ACHN (cell line): ENCODE results near the gene DENND6B.
A peak's percentile ranks its signal among the peaks of the same experiment; 100 is the strongest.

ENCODE experiments used
- DNase-seq: peaks from one replicate; pipeline ENCODE4 v3.0.0-alpha.2; 2015
- in situ Hi-C: cut with HindIII; loops from 2 replicates; pipeline ENCODE4 v1.10.0; 2017; ENCODE audit warnings: low sequenced_read_pairs, low pct_ligation_motif_present, low pct_unique_long_range_greater_than_20kb

Gene DENND6B

GRCh38 chr22:50296658-50297490, 29.9 kb downstream of the DENND6B start:
- no peak for DNase-seq
- in situ Hi-C loops, result no loop called here

DNA sequence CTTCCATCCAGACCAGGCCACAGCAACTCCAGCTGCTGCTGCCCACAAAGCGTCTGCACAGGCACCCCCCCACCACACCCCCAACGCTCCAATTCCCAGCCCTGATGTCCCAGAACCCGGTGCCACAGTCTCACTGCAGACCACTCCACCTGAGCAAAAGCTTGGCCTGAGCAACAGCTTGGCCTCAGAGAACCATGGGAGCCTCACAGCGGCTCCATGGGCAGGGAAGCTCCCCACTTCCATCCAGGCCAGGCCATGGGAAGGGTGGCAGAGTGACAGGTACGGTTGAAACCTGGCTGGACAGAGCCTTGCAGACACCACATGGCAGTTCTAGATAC, 32.5 kb downstream of the DENND6B start:
- in situ Hi-C loops, result no loop called here
- no peak for DNase-seq

- peak; percentile 80 for DNase-seq
- in situ Hi-C loops, result no loop called here
Measured at GRCh38 chr22:50293441-50294318, 33.1 kb downstream of the DENND6B start.

- in situ Hi-C loops, result no loop called here
- peak; percentile 49 for DNase-seq
Measured at GRCh38 chr22:50292643-50293440, 34.0 kb downstream of the DENND6B start.

- no peak for DNase-seq
Measured at GRCh38 chr22:50289942-50290630, 36.7 kb downstream of the DENND6B start.

DNA sequence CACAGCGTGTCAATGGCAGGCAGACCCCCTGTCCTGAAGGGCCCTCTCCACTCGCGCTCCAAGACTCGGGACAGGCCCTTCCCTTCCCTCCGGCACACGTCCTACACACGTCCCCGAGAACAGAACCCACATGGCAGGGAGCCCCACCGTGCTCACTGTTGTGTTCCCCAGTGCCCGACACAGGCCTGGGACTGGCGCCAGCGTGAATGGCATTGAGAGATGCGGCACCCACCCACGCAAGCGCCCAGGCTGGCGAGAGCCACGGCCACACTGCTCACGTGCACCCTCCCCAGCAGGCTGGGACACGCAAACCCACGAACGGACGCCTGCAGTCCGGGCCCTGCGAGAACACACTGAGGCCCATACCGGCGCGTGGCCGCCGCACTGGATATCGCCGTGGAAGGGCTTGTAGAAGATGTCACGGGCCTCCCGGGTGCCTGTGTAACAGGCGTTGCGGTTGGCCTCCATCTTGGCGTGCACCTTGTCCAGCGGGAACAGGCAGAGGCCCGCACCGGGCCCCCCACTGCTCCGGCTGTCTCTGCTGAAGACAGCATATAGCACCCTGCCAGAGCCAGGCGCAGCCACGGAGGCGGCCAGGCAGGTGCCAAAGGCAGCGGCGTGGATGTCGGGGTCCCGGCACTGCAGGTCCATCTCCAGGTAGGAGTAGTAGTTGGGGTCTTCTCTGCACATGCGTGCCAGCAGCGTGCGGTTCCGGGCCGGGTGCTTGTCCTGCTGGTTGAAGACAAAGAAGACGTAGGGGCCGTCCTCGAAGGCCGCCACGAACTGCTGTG, 37.5 kb downstream of the DENND6B start:
- no peak for DNase-seq
- in situ Hi-C loops, result no loop called here

More at GRCh38 chr22:50289942-50290630, 36.7 kb downstream of the DENND6B start:
- in situ Hi-C loops, result no loop called here

GRCh38 chr22:50287731-50288130, 39.1 kb downstream of the DENND6B start:
- no peak for DNase-seq
- in situ Hi-C loops, result no loop called here

- in situ Hi-C loops, result no loop called here
- DNase-seq, result no peak
Measured at GRCh38 chr22:50286701-50287318, 40.0 kb downstream of the DENND6B start.

- in situ Hi-C loops, result no loop called here
- DNase-seq, result no peak
Measured at GRCh38 chr22:50286275-50286674, 40.5 kb downstream of the DENND6B start.

DNA sequence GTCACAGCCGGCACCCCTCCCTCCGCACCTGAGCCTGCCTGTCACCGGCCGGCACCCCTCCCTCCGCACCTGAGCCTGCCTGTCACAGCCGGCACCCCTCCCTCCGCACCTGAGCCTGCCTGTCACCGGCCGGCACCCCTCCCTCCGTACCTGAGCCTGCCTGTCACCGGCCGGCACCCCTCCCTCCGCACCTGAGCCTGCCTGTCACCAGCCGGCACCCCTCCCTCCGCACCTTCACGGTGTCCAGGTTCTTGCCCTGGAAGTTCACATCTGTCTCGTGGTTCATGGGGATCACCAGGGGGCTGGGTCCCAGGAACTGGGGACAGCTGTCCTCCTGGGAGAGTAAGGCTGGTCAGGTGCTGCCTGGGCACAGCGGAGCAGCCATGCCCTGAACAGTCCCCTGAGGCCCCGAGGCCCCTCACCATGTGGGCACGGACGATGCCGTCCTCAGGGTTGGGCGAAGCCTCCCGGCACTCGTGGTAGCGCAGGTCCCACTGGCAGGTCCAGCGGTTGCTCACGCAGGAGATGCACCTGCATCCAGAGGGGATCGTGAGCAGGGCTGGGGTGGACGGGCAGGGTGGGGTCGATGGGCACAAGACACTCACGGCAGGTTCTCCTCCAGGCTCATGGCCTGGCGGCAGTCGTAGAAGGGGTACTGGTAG, 41.1 kb downstream of the DENND6B start:
- no peak for DNase-seq
- in situ Hi-C loops, result no loop called here

DNA sequence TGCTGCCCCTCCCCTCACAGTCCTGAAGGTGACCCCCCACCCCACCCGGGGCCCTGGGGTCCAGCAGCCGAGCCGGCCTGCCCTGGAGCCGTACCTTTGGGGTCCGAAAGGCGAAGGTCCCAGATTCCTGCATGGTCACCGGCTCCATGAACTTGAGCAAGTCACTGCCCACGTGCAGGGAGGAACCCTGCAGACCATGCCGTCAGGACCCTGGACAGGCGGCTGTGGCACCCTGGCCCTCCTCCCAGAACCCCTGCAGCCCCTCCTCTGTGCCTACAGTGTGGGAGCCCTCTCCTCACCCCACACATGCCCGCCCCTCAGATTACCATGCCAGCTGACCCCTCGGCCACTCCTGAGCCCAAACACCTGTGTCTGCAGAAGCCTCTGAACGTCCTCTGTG, 42.3 kb downstream of the DENND6B start:
- DNase-seq, result no peak
- in situ Hi-C loops, result no loop called here

DNA sequence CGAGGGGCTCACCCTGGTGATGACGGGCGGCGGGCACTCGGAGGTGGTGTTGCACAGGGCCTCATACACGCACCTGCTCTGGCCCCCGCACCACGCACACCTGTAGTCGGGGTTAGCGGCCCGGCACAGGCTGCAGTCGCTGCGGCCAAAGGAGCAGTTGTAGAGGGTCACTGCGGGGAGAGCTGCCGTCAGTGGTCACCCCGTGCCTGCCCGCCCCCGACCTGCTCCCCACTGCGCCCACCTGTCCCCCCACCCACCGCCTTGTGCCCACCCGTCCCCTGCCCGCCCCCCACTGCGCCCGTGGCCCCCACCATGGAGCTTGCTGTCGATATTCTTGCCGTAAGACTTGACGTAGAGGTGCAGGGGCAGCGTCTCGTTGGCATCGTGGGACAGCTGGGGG, 43.0 kb downstream of the DENND6B start:
- in situ Hi-C loops, result no loop called here
- DNase-seq, result no peak

GRCh38 chr22:50282361-50283155, 44.3 kb downstream of the DENND6B start:
- DNase-seq, result peak; percentile 89

GRCh38 chr22:50281957-50282356, 44.9 kb downstream of the DENND6B start:
- no peak for DNase-seq
- in situ Hi-C loops, result no loop called here

More at GRCh38 chr22:50282361-50283155, 44.3 kb downstream of the DENND6B start:
- in situ Hi-C loops, result no loop called here

DNA sequence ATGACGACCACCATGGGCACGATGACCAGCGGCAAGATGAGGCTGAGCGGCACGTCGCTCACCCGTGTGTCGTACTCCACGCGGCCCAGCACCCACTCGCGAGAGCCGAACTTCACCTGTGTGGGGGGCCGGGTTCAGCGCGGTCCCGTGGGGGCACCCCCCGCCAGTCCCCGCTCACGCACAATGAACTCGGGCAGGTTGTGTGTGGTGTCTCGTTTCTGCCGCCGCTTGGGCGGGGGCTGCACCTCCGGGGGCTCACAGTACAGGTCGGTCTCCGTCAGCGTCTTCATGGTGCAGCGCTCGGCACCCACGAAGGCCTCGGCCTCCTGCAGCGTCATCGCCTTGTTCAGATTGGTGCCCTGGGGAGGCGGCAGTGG, 45.4 kb downstream of the DENND6B start:
- no peak for DNase-seq
- in situ Hi-C loops, result no loop called here

DNA sequence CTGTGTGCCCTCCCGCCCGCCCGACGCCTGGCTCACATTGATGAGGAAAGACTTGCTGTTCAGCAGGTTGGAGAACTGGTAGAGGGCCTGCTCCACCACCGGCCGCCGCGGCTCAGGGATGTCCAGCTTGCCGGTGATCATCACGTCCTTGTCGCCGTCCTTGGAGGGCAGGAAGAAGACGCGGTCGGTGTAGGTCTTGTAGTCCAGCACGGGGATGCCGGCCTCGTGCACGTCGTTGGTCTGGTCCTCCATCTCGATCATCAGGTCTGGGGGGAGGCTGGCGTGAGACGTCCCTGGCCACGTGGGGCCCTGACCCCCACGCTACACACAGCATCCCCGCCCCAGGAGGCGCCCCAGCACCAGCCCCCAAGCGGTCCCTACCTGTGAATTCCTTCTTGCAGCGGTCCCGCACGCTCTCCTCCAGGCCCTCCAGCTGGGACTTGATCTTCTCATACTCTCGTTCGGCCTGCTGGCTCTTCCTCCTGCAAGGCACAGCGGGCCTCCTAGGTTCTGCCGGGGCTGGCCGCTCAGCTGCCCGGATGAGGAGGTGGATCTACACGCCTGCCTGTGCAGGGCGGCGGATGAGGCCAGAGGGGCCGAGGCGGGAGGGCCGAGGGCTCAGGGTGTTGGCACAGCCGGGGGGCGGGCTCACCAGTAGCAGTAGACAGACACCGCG, 46.0 kb downstream of the DENND6B start:
- in situ Hi-C loops, result no loop called here
- no peak for DNase-seq
